AG04450 (cell line): ENCODE measurements around the gene LRP11. TPM values are rescaled to one million over a fixed set of nuclear protein-coding genes. Genes with fewer than 3 reads are reported as not detected.

ENCODE experiments used
- CTCF ChIA-PET: fragments of 300-600, 350-600 bp; formaldehyde crosslinking; extraction: SDS; loops from one replicate; lab custom pipeline; 2022; ENCODE audit warnings: antibody characterized with exemption, inconsistent platforms; lab: Charles Lee
- POLR2A ChIA-PET: fragments of 350-600 bp; formaldehyde crosslinking; extraction: SDS; loops from one replicate; lab custom pipeline; 2021; ENCODE audit warnings: antibody characterized with exemption, inconsistent platforms; lab: Yijun Ruan, JAX
- DNase-seq: peaks from one replicate; pipeline ENCODE4 v3.0.0-alpha.2; 2011; ENCODE audit warnings: low read depth, low spot score
- H3K27ac ChIP-seq: one replicate; pipeline ENCODE4 v1.5.1; 2012; ENCODE audit warnings: low read depth, low read length, control low read depth
- H3K27me3 ChIP-seq: one replicate; pipeline ENCODE4 v1.6.0; 2012; ENCODE audit warnings: low read length; ENCODE audit not compliant: control insufficient read depth, insufficient read depth
- H3K4me3 ChIP-seq: 2 replicates; pipeline ENCODE4 v1.5.1; 2011; ENCODE audit warnings: mild to moderate bottlenecking, low read depth, low read length, control low read depth
- H3K9me3 ChIP-seq: 2 replicates; pipeline ENCODE4 v1.5.1; 2012; ENCODE audit warnings: low read length; ENCODE audit not compliant: control insufficient read depth, insufficient read depth
- CTCF ChIP-seq: IDR thresholded peaks from 2 replicates; pipeline ENCODE4 v1.5.1; 2011; ENCODE audit warnings: low read depth, low read length, control low read depth, inconsistent platforms
- polyA plus RNA-seq: library from polyadenylated mRNA; depleted of rRNA; stranded (reverse); fragments of >200 nt; gene quantifications from 2 replicates; pipeline ENCODE4 v1.2.3, GENCODE V29; 2011

LRP11 gene
- polyA plus RNA-seq, 1 experiment = 71.0 TPM

- TF ChIP-seq CTCF = no peak
- Histone ChIP-seq H3K27me3 (no peaks in the 10 kb centered on the region), H3K27ac (no peak overlapping the region), H3K9me3 (no peaks in the 10 kb centered on the region), H3K4me3 (no peak overlapping the region)
- CTCF ChIA-PET = interaction anchor here (0.8 to 5.1 kb wide), 2 partner anchors 8 to 21 kb away, joined by 3 to 22 read pairs; partner anchors contain the start of gene LRP11
- no peak for DNase-seq
- POLR2A ChIA-PET = no interaction called here
Measured at GRCh38 chr6:149842331-149842730, 21.8 kb downstream of the LRP11 start.

DNA sequence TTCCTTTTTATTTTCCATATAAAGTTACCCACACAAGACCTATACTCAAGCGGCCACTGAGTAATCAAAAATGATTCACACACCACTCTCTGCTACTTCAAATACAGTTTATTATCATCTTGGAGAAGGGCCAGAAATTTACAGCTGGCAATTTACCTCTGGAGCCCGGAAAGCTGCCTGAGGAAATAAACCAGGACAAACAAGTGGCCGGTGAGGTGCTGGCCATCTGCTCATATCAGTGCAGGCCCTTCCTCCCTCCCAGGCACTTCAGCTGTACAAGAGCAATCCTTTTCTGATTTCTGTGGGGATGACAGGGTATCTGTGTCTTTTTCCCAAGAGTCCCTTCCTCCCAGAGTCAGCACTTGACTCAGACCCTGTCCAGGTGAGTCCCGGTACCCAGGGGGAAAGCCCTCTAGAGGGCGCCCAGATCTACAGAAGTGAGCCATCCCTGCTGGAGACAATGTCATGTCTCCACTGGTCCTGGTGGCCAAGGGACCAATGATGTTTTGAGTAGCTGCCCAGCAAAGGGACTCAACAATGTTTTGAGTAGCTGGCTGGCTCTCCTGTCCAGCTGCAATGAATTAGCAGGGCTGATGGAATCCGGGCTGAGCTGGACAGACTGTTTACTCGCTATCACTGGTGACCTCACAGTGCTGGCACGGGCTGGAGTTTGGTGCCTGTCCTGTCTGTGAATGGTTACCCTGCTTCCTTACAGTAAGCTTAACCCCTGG lies 23.6 kb downstream of the LRP11 start:
- H3K27ac ChIP-seq = peak overlapping the region; percentile 92
- ChIA-PET POLR2A (interaction anchor here (0.5 to 1.0 kb wide), 6 partner anchors 11 to 1486 kb away, joined by 3 to 4 read pairs (median 3); no protein-coding TSS in a partner anchor), CTCF (interaction anchor here (0.6 to 3.2 kb wide), 8 partner anchors 9 to 1560 kb away, joined by 3 to 12 read pairs (median 4); no protein-coding TSS in a partner anchor)

DNA sequence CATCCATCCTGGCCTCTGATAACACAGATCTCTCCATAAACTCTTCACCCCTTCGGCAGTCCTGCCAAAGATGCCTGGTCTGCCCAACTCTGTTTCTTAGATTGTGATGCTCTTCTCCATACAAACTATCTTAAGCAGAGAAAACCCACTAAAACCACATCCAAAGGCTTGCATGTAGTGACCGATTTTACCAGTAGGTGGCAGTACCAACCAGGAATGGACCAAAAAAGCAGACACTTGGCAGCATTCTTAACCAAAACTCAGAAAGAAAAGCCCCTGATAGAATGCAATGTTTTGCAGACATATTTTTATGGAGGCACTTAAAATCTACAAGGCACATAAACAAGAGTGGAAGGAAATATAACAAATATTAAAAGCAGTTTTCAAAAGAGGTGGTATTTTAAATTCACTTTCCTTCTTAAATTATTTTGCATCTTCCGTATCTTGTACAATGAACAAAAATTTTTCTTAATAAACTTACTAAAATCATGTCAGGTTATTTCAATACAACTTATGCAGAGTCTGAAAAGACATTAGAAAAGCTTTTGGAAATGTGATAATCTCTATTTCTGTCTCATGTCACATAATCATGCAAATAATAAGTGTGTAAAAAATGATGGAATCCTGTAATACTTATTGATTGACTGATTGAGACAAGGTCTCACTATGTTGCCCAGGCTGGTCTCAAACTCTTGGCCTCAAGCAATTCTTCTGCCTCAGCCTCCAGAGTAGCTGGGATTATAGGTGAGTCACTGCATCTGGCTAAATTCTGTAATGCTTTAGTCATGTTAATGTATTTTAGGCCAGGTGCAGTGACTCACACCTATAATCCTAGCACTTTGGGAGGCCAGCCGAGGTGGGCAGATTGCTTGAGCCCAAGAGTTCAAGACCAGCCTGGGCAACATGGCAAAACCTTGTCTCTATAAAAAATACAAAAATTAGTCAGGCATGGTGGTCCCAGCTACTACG lies 29.4 kb downstream of the LRP11 start:
- ChIA-PET POLR2A (no interaction called here), CTCF (interaction anchor here (0.7 to 3.1 kb wide), 20 partner anchors 9 to 92 kb away, joined by 3 to 22 read pairs (median 4); no protein-coding TSS in a partner anchor)

More for the DNA sequence above, 23.6 kb downstream of the LRP11 start:
- Histone ChIP-seq H3K4me3 (no peak overlapping the region), H3K27me3 (no peaks in the 10 kb centered on the region), H3K9me3 (no peaks in the 10 kb centered on the region)
- peak; percentile 42 for TF ChIP-seq CTCF
- DNase-seq = peak; percentile 70

GRCh38 chr6:149833651-149834050 lies 30.5 kb downstream of the LRP11 start:
- Histone ChIP-seq H3K4me3 (no peak overlapping the region), H3K27me3 (no peaks in the 10 kb centered on the region), H3K27ac (no peak overlapping the region), H3K9me3 (peaks cover 4% of the 10 kb centered on the region; the same call in 1 of the 2 replicates)
- ChIA-PET CTCF (interaction anchor here (0.5 to 3.1 kb wide), 15 partner anchors 8 to 167 kb away, joined by 3 to 22 read pairs (median 5); no protein-coding TSS in a partner anchor), POLR2A (no interaction called here)
- TF ChIP-seq CTCF = no peak
- DNase-seq = no peak

More for the DNA sequence above, 29.4 kb downstream of the LRP11 start:
- TF ChIP-seq CTCF = peak; percentile 93
- Histone ChIP-seq H3K9me3 (peaks cover 4% of the 10 kb centered on the region; the same call in 1 of the 2 replicates), H3K27me3 (no peaks in the 10 kb centered on the region), H3K27ac (peak overlapping the region; percentile 31), H3K4me3 (no peak overlapping the region)
- DNase-seq = no peak
